HG03039 (cell line): Measurements from ENCODE around the gene PHOX2A.

Experiments used
- ATAC-seq: cut with Tn5 transposase; IDR thresholded peaks from one replicate; pipeline ENCODE4 v1.9.1; 2021; ENCODE audit warnings: mild to moderate bottlenecking, moderate library complexity; ENCODE audit not compliant: unreplicated experiment

The PHOX2A gene

GRCh38 chr11:72235351-72236057, 8.5 kb downstream of the PHOX2A start:
- no peak for ATAC-seq

- ATAC-seq = no peak
Observed at GRCh38 chr11:72234920-72235319, 9.1 kb downstream of the PHOX2A start.

GRCh38 chr11:72234514-72234830, 9.5 kb downstream of the PHOX2A start:
- ATAC-seq = no peak

GRCh38 chr11:72233773-72234513, 10.0 kb downstream of the PHOX2A start:
- no peak for ATAC-seq

GRCh38 chr11:72233056-72233772, 10.8 kb downstream of the PHOX2A start:
- no peak for ATAC-seq

GRCh38 chr11:72232260-72233055, 11.5 kb downstream of the PHOX2A start:
- no peak for ATAC-seq

- no peak for ATAC-seq
Observed at GRCh38 chr11:72231396-72232259, 12.3 kb downstream of the PHOX2A start.

GRCh38 chr11:72230764-72231365, 13.1 kb downstream of the PHOX2A start:
- ATAC-seq = no peak

- ATAC-seq = no peak
Observed at GRCh38 chr11:72229925-72230763, 13.8 kb downstream of the PHOX2A start.

- no peak for ATAC-seq
Observed at GRCh38 chr11:72229336-72229924, 14.5 kb downstream of the PHOX2A start.

GRCh38 chr11:72228844-72229231, 15.1 kb downstream of the PHOX2A start:
- ATAC-seq = no peak

- ATAC-seq = no peak
Observed at GRCh38 chr11:72228229-72228843, 15.6 kb downstream of the PHOX2A start.

- ATAC-seq = no peak
Observed at GRCh38 chr11:72227316-72228228, 16.4 kb downstream of the PHOX2A start.

- ATAC-seq = no peak
Observed at GRCh38 chr11:72226701-72227100, 17.3 kb downstream of the PHOX2A start.

GRCh38 chr11:72225411-72225951, 18.5 kb downstream of the PHOX2A start:
- no peak for ATAC-seq

GRCh38 chr11:72224564-72225410, 19.2 kb downstream of the PHOX2A start, which contains the start of gene INPPL1:
TSS of gene INPPL1 (plus strand) at chr11:72224767. CDS start at chr11:72224985, 218 bp downstream.
- ATAC-seq = no peak
